Panc1 (cell line): ENCODE measurements around the gene BCAS3. TPM values are rescaled to one million over a fixed set of nuclear protein-coding genes. Genes with fewer than 3 reads are reported as not detected.

ENCODE experiments used
- ATAC-seq: fragments of 200-7000 bp; cut with Tn5 transposase; 2 replicates; pipeline ENCODE4 v1.9.1; 2020; ENCODE audit warnings: mild to moderate bottlenecking, moderate library complexity
- BruUV-seq: library from RNA; stranded (reverse); fragments of 400-500 nt; replicated peaks from 2 replicates; lab custom pipeline; 2021; lab: Mats Ljungman, UMichigan
- CTCF ChIA-PET: fragments of 300-600 bp; sonication (Branson Sonifier 250); formaldehyde crosslinking; loops from one replicate; lab custom pipeline; 2022; ENCODE audit warnings: antibody characterized with exemption; lab: Charles Lee
- POLR2A ChIA-PET: fragments of 300-600 bp; sonication (Branson Sonifier 250); formaldehyde crosslinking; loops from one replicate; lab custom pipeline; 2022; ENCODE audit warnings: antibody characterized with exemption; lab: Charles Lee
- DNase-seq: peaks from one replicate; pipeline ENCODE4 v3.0.0-alpha.2; 2010; ENCODE audit warnings: low read depth, low spot score
- H3K27ac ChIP-seq: 2 replicates; pipeline ENCODE4 v1.5.1; 2011; ENCODE audit warnings: mild to moderate bottlenecking, low read length, inconsistent platforms
- H3K27me3 ChIP-seq: fragments of 200-500 bp; sonication (Bioruptor generic); 2 replicates; pipeline ENCODE4 v1.6.0; 2014; ENCODE audit warnings: low read length, inconsistent platforms; ENCODE audit not compliant: control insufficient read depth, insufficient read depth
- H3K36me3 ChIP-seq: fragments of 200-500 bp; sonication (Bioruptor generic); 2 replicates; pipeline ENCODE4 v1.5.1; 2014; ENCODE audit warnings: inconsistent platforms, mild to moderate bottlenecking, low read length, moderate library complexity; ENCODE audit not compliant: control insufficient read depth, insufficient read depth
- H3K4me1 ChIP-seq: 2 replicates; pipeline ENCODE4 v1.5.1; 2011; ENCODE audit warnings: inconsistent platforms, mild to moderate bottlenecking, low read length, moderate library complexity; ENCODE audit not compliant: control insufficient read depth, insufficient read depth
- H3K4me3 ChIP-seq, 2 experiments: 2 replicates each; pipeline ENCODE4 v1.5.1; 2011 to 2012; ENCODE audit warnings: low read depth in 2 of 2, low read length in 2 of 2, mild to moderate bottlenecking in 2 of 2, inconsistent platforms in 1 of 2, moderate library complexity in 1 of 2
- H3K9me3 ChIP-seq: fragments of 200-500 bp; sonication (Bioruptor generic); 2 replicates; pipeline ENCODE4 v1.5.1; 2014; ENCODE audit warnings: low read depth, mild to moderate bottlenecking, inconsistent platforms, low read length, moderate library complexity; ENCODE audit not compliant: control insufficient read depth, insufficient read depth
- CTCF ChIP-seq: fragments of 450-650 bp; IDR thresholded peaks from 2 replicates; pipeline ENCODE4 v1.5.1; 2017; ENCODE audit warnings: mild to moderate bottlenecking
- POLR2AphosphoS5 ChIP-seq: IDR thresholded peaks from 2 replicates; pipeline ENCODE4 v1.6.1; 2012; ENCODE audit warnings: mild to moderate bottlenecking, low read depth, low read length, moderate library complexity
- REST ChIP-seq, 2 experiments: IDR thresholded peaks; 2 replicates each; pipeline ENCODE4 v1.6.1; 2011 to 2012; ENCODE audit warnings: low read depth in 2 of 2, control low read depth in 1 of 2, low read length in 1 of 2, mild to moderate bottlenecking in 1 of 2, moderate library complexity in 1 of 2; ENCODE audit not compliant: insufficient read depth in 1 of 2
- SIN3A ChIP-seq: IDR thresholded peaks from 2 replicates; pipeline ENCODE4 v1.6.1; 2012; ENCODE audit warnings: low read depth, mild to moderate bottlenecking, low read length, moderate library complexity, borderline replicate concordance; ENCODE audit not compliant: insufficient read depth
- TCF7L2 ChIP-seq: IDR thresholded peaks from 2 replicates; pipeline ENCODE4 v1.6.1; 2011; ENCODE audit warnings: mild to moderate bottlenecking, low read depth, low read length, inconsistent platforms
- in situ Hi-C: cut with HindIII; loops from 2 replicates; pipeline ENCODE4 v1.10.0; 2016; ENCODE audit warnings: low sequenced_read_pairs, low pct_unique_long_range_greater_than_20kb
- intact Hi-C: fragments of 100-400 bp; cut with micrococcal nuclease; formaldehyde crosslinking; loops from one replicate; pipeline ENCODE4 v1.10.0; 2022; ENCODE audit not compliant: unreplicated experiment
- total RNA-seq: library from RNA; stranded (reverse); gene quantifications from one replicate; pipeline ENCODE4 v1.2.1, GENCODE V29; 2021; ENCODE audit not compliant: unreplicated experiment

Gene BCAS3
- total RNA-seq, 1 experiment from 2014 or later = 9.3 TPM

- ChIA-PET POLR2A (no interaction called here), CTCF (no interaction called here)
- Histone ChIP-seq H3K4me3 (no peak overlapping the region), H3K9me3 (no peaks in the 10 kb centered on the region), H3K27me3 (no peaks in the 10 kb centered on the region), H3K36me3 (no peaks in the 10 kb centered on the region), H3K4me1 (peaks cover 13% of the 10 kb centered on the region; the same call in 1 of the 2 replicates), H3K27ac (no peak overlapping the region)
- intact Hi-C loops (no loop called here), in situ Hi-C loops (no loop called here)
- no peak for DNase-seq
- TF ChIP-seq SIN3A (no peak), REST (IDR thresholded peaks at IDR 0.05; ENCODE audit: insufficient read depth in 1 of 2, low read depth in 2 of 2, low read length in 1 of 2) (no peak), CTCF (no peak), POLR2AphosphoS5 (no peak), TCF7L2 (no peak)
- BruUV-seq = no TSS peak
- no peak for ATAC-seq
Measured at GRCh38 chr17:61381537-61381936, 703.9 kb downstream of the BCAS3 start.

- no peak overlapping the region for H3K4me3 ChIP-seq
- ChIA-PET POLR2A (interaction anchor here (0.6 kb wide), 1 partner anchor 10 kb away, joined by 7 read pairs; no protein-coding TSS in a partner anchor), CTCF (no interaction called here)
- TF ChIP-seq CTCF = no peak
- no peak for TF ChIP-seq REST (IDR thresholded peaks at IDR 0.05; ENCODE audit: insufficient read depth in 1 of 2, low read depth in 2 of 2, low read length in 1 of 2)
- no peak for TF ChIP-seq POLR2AphosphoS5
- no peak for TF ChIP-seq SIN3A
- no peak for TF ChIP-seq TCF7L2
- no peaks in the 10 kb centered on the region for H3K9me3 ChIP-seq
- DNase-seq (no peak), ATAC-seq (no peak)
- peak overlapping the region; percentile 54; the same call in 1 of the 2 replicates for H3K27ac ChIP-seq
- in situ Hi-C loops = no loop called here
- no peaks in the 10 kb centered on the region for H3K27me3 ChIP-seq
- BruUV-seq = no TSS peak
- intact Hi-C loops = no loop called here
- H3K4me1 ChIP-seq = peaks cover 16% of the 10 kb centered on the region; the same call in 1 of the 2 replicates
- H3K36me3 ChIP-seq = no peaks in the 10 kb centered on the region
Measured at GRCh38 chr17:61382796-61383688, 705.4 kb downstream of the BCAS3 start.
